ENCODE measurements around the gene PHACTR4. TPM values are rescaled to one million over a fixed set of nuclear protein-coding genes. Genes with fewer than 3 reads are reported as not detected.
"Not testable (repeated sequence)": the region's sequence is repeated elsewhere in the genome, so short reads cannot be mapped to it uniquely, and the experiment has no call there.

Gene PHACTR4
- polyA plus RNA-seq, 5 donors = 50.5 to 67.8 (median 65.1) TPM

DNA sequence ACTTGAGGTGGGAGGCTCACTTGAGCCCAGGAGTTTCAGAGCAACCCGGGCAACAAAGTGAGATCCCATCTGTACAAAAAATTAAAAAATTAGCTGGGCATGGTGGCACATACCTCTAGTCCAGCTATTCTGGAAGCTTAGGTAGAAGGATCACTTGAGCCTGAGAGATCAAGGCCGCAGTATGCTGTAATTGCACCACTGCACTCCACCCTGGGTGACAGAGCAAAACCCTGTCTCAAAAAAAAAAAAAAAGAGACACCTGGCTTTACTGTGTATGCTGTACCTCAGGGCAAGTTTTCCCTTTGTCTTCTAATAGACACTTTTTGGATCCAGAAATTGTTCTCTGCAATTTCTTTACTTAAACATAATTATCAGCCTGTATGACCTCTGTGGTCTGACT is 113.2 kb downstream of the PHACTR4 start:
- no peak for DNase-seq

DNA sequence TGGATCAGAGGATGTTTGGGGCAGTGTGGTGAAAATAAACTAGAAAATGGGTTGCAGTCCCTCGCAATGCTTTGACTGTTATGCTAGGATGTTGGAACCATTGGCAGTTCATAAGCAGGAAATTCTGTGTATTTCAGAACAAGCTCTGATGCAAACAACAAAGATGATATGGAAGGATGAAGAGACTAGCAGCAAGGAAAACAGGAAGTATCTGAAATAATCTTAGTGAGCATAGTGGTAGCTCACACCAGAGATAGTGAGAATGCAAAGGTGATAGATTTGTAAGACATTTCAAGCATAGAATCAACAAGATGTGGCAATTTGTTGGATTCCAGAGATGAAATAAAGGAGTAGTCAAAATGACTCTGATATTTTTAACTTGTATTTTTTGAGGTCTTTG is 125.2 kb downstream of the PHACTR4 start:
- DNase-seq = no peak

DNA sequence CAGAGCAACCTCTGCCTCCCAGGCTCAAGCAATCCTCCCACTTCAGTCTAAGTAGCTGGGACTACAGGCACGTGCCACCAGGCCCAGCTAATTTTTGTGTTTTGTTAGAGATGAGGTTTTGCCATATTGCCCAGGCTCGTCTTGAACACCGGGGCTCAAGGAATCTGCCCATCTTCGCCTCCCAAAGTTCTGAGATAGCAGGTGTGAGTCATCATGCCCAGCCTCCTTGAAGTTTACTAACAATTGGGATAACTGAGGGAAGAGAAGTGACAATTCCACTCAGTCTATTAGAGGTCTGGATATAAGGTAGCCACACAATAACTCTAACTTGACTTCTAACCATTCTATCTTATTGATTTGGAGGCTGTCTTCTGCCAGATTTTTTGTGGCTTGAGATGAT is 130.0 kb downstream of the PHACTR4 start:
- DNase-seq = no peak

DNA sequence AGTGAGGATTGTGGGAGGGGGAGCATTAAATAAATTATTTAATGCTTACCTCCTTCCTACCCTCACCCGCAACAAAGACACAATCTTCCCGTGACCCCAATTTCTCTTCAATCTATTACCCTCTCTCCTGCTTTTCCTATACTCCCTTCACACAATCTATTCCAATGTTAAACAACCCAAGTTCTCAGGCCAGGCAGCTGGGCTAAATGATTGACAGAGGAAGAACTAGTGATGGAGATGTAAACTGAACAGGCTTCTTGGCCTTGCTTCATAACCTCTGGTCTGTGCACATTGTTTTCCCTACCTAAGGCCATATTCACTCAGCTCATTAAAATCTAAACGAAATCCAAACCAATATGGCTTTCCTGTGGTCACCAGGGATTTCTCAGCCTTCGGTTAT is 132.4 kb downstream of the PHACTR4 start:
- DNase-seq = no peak

DNA sequence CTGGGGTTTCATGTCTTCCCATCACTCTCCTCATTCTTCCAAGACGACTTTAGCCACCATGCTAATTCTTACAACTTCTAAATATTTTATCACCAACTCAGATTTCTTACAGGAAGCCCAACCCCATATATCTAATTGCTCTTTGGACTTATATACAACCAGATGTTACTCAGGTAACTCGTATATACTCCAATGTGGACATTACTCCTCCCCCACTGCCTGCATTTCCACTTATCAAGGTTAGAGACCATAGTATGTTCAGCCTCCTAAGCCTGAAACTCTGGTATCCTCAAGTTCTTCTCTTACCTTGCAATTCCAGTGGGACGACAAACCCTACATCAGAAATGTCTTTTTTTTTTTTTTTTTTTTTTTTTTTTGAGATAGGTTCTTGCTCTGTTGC is 133.6 kb downstream of the PHACTR4 start:
- no peak for DNase-seq

DNA sequence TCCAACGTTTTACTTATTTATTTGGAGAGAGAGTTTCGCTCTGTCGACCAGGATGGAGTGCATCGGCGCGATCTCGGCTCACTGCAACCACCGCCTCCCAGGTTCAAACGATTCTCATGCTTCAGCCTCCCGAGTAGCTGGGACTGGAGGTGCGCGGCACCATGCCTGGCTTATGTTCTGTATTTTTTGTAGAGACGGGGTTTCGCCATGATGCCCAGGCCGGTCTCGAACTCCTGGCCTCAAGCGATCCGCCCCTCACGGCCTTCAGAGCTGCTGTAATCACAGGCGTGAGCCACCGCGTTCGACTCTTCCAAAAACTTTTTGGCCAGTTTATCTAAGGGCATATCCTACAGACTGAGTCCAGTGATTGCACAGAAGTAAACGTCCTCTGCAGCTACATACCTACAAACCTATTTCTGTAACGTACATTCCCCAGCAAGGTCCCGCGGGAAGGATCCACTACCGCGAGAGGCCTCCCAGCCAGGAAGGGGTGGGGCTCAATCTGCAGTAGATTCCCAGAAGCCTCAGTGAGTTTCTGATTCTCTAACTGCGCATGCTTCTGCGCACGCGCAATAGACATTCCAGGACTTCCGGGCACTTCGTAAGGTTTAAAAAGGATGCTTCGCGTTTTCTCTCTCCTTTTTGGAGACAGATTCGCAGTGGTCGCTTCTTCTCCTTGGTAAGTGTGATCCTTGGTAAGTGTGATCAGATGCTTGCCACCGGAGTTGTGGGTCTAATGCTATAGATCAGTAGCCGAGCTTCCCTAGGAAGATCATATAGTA is 136.1 kb downstream of the PHACTR4 start, which contains the start of gene RCC1:
TSS of gene RCC1 (plus strand) at position 638 of the 782 bp plus-strand sequence. CDS start 23,824 bp downstream, outside the sequence.
- peak; percentile 97 to 98 for DNase-seq

DNA sequence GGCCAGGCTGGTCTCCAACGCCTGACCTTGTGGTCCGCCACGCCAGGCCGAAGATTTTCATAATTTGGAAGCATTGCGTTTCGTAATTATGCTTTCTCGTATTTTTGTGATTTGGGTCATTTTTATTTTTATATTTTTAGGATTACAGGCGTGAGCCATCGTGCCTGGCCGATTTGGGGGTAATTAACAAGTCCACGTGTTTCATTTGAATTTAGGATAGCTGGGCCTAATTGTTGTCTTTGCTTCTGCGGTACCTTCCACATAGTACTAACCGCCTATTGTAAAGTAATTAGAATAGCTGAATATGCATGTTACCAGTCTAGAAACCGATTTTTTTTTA is 137.3 kb downstream of the PHACTR4 start:
- no peak for DNase-seq

DNA sequence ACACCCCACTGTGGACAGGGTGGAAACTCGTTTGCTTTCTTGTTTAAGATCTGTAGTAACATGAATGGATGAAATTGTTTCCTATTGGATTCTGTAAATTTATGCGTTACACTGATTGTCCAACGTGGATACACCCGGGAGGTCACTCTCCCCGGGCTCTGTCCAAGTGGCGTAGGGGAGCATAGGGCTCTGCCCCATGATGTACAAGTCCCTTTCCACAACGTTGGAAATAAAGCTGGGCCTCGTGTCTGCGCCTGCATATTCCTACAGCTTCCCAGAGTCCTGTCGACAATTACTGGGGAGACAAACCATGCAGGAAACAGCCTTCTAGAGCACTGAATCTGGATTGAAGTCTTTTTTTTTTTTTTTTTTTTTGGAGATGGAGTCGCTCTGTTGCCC is 137.7 kb downstream of the PHACTR4 start:
- DNase-seq = no peak

DNA sequence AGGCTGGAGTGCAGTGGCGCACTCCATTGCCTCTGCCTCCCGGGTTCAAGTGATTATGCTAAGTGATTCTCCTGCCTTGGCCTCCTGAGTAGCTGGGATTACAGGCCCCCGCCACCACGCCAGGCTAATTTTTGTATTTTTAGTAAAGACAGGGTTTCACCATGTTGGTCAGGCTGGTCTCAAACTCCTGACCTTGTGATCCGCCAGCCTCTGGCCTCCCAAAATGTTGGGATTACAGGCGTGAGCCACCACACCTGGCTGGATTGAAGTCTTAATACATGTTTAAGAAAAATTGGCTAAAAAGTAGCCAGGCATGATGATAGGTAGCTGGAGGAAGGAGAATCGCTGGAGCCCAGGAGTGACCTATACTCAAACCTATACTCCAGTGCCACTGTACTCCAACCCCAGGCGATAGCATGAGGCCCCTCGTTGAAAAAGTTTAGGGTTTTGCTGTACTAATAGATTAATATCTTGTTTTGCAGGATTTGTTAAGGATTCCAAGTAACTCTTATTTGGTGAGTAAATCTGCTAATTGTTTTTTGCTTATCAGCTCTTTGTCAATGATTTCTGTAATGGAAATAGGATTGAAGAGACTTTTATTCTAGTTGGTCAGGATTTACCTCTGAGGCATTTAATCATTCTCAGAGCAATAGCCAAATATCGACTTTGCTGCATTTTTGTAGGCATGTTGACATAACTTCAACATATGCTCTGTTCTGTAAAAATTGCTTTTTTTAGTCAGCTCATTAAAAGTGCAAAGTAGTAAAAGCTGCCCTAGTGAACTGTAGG is 138.3 kb downstream of the PHACTR4 start:
- DNase-seq = no peak

DNA sequence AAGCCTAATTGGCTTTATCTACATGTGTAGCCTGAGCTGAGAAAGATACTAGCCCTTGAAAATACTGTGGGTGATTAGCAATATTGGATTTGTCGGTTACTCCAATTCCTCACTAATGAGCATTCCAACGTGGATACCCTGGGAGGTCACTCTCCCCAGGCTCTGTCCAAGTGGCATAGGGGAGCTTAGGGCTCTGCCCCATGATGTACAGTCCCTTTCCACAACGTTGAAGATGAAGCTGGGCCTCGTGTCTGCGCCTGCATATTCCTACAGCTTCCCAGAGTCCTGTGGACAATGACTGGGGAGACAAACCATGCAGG is 138.9 kb downstream of the PHACTR4 start:
- DNase-seq = no peak

DNA sequence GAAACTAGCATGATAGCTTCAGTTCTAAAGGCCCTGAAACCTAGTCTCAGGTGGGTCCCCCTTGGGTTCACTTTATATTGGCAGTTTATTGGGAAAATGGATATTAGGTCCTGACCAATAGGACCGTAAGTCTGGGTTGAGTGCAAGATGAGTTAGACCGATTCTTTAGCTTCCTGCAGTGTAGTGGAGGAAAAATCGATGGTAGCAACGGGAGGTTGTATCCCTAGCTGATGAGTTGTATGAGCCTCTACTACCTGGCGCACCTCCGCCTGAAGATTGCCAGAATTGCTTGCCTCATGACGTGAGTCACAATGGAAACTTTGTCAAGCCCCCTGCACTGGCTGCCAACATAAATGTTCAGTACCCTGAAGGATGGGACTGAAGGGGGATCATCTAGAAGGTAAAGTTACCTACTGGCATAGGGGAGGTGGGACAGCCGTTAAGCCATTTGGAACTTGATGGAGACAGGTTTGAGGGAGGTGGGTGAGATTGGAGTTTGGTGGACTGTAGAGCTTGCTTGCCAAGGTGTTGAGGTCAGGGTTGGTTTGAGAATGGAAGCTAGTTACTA is 140.2 kb downstream of the PHACTR4 start:
- DNase-seq = no peak

DNA sequence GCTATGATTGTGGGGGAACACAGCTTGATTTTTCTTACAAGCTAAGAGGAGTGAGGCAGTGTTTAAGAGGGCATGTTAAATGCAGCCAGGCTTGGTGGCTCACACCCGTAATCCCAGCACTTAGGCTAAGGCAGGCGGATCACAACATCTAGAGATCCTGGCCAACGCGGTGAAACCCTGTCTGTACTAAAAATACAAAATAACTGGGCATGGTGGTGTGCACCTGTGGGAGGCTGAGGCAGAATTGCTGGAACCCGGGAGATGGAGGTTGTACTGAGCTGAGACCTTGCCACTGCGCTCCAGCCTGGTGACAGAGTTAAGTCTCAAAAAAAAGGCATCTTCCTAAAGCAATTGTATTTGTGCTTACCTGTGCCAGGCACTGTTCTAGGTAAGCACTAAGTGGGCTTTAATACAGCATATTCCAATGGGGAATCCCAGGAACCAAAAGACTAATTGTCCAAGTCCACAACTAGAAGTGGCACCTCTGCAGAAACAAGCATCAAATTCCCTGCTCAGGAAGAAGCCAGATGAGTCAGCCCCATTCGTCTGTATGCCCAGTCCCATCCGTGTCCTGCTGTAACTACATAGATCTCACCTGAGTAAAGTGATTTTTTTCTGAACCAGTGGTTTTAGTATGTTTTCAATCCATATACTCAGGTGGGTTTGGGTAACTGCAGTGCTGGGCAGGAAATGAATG is 140.9 kb downstream of the PHACTR4 start:
- DNase-seq = no peak

DNA sequence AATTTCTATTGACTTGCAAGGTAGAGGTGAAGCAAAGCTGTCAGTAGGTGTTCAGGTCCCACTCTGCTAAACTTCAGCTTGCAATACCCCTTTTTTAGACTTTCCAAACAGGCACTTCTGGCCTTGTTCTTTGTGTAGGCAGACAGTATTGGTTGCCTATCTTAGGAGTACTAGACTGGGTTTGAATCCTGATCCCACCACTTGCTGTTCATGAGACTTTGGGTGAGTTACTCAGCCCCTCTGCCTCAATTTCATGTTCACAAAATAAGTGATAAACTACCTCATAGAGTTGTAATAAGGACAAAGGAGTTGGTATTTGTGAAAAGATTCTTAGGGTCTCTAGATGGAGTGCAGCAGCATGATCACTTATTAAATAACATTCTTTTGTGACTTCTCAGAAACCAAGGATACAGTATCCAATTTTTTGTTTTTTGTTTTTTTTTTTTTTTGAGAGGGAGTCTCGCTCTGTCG is 141.5 kb downstream of the PHACTR4 start:
- no peak for DNase-seq

DNA sequence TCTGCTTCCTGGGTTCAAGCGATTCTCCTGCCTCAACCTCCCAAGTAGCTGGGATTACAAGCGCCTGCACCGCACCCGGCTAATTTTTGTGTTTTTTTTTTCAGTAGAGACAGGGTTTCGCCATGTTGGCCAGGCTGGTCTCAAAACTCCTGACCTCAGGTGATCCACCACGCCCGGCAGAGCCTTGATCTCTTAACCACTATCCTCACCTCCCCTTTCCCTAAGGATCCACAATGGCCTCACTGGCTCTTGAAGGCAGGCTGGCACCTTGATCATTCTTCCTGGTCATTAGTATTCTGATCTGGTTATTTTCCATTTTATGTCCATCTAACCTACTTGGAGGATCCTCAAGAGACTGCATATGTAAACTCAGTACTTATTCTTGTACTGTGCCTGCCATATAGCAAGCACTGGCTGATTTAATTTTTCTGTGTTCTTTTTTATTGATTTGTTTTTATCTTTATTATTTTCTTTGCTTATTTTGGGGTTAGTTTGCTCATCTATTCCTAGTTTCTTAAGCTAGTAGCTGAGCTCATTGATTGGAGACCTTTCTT is 142.6 kb downstream of the PHACTR4 start:
- no peak for DNase-seq

DNA sequence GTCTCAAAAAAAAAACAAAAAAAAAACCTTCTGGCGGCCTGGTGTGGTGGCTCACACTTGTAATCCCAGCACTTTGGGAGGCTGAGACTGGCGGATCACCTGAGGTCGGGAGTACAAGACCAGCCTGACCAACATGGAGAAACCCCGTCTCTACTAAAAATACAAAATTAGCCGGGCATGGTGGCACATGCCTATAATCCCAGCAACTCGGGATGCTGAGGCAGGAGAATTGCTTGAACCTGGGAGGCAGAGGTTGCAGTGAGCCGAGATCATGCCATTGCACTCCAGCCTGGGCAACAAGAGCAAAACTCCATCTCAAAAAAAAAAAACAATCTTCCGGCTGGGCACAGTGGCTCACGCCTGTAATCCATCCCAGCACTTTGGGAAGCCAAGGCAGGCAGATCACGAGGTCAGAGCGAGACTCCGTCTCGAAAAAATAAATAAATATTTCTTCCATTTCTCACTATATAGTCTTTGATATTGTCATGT is 144.9 kb downstream of the PHACTR4 start:
- DNase-seq = not testable (repeated sequence)

DNA sequence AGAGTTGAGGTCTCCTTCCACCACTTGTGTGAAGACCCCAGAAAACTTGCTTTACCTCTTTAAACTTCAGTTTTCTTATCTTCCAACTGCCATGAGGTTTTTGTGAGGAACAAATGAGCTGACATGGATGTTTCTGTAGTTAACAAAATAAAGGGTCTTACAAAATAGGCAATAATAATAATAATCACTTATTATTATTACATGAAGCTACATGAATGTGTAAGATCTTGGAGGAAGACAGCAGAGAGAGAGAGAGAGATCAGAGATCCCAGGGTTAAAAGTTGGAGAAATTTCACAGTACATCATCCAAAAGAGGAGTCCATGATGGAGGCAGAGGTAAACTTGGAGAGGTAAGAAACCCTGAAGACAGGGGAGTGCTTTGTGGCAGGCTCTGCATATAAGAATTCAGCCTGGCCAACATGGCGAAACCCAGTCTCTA is 147.0 kb downstream of the PHACTR4 start:
- no peak for DNase-seq

DNA sequence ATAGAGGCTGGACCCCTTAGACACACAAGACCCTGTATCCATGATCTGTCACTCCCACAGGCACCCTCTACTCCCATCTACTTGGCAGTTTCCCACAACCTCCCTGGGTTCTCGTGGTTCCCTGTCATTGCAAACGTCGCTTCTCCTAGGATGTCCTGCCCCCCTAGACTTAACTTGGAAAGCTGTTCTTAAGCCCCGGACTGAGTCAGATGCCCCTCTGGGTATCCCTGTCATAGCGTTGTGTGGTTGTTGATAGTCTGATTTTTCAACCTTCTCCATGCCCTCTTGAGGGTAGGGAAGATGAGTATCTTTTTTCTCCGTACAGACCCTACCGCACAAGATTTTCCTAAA is 148.1 kb downstream of the PHACTR4 start:
- no peak for DNase-seq

DNA sequence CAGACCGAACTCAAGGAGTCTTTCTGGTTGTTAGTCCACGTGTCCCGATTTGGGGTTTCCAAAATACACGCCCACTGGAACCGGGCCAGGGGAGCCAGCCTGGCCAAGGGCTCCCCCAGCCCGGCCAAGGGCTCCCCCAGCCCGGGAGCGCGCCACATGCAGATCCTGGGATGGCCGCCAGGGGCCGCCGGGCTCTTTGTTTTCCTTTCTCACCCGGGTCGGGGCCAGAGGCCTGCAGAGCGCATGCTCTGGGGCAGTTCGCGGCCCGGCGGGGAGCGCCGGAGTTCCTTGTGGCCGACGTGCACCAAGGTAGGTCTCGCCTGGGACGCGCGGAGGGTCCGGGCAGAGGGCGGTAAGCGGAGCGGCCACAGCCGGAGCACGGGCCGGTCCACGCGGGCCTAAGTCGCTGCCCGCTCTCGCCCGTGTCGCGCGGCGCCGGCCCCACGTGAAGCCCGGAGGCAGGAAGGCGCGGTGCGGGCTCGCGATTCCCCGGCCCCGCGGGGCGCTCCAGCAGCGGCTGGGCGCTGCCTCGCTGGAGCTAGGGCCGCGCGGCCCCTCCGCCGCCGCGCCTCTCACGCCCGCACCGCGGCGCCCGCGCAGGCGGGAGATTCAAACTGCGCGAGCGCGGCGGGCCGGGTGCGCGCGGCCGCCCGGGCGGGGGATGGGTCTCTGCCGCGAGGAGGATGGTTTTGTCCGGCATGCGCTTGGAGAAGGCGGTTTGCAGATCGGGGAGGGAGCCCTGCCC is 148.6 kb downstream of the PHACTR4 start:
- DNase-seq = peak; percentile 89 to 90

DNA sequence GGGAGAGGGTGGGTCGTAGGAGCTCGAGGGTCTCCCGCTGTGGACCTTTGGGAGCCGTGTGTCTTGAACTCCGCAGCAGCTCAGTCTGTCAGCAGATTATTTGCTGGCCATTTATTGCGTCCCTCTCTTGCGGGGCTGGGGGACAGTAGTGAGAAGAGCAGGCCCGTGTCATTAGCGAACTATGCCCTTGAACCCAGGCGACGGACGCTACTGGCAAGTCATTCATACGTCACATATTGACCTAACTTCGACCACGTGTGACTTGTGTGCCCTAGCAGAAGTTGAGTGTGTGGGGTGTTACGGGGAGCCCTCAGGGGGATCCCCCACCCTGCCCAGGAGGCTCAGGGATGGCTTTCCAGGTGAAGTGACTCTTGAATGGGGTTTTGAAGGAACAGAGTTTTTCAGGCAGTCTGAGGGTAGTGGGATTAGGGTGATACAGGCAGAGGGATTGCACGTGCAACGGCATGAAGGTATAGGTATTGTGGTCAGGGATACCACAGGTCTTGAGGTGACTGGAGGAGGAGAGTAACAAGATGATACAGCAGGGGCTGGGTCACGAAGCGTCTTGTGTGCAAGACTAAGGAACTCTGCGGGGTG is 149.3 kb downstream of the PHACTR4 start:
- DNase-seq = no peak

DNA sequence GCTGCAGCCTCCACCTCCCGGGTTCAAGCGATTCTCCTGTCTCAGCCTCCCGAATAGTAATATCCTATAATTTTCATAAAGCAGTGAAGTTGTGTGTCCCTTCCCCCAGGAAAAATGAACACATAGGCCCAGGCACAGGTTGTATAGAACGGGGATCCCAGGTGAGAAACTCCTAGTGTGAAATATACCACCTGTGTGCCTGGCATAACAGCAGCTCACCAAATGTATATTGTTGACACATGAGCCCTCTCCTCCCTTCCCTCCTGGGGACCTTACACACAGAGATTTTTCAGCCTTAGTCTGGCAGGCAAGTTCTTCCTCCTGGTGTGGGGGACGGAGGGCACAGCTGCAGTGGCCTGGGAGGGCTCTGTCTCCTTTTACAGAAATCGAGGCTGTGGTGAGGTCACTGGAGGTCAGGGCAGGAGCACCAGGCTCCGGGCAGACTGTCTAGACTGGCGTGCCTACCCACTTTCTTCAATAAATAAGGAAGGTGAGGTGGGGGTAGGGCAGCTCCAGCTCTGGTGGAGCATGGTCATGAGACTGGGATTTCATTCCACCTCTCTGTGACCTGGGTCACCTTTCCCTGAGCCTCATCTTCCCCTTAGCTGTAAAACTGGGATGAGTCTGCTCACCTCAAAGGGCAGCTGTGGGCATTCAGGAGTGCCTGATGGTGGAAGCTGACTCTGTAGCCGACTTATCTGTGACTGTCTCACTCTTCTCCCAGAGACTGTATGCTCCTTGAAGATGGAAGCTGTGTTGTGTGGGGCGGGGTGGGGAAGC is 150.6 kb downstream of the PHACTR4 start:
- DNase-seq = no peak
